HCEC 1CT (cell line): ENCODE results near the gene ATAD3C.
"Not testable (repeated sequence)": the region's sequence is repeated elsewhere in the genome, so short reads cannot be mapped to it uniquely, and the experiment has no call there.

Experiments
- DNase-seq: peaks from one replicate; pipeline ENCODE4 v3.0.0-alpha.2; 2017

The ATAD3C gene

DNA sequence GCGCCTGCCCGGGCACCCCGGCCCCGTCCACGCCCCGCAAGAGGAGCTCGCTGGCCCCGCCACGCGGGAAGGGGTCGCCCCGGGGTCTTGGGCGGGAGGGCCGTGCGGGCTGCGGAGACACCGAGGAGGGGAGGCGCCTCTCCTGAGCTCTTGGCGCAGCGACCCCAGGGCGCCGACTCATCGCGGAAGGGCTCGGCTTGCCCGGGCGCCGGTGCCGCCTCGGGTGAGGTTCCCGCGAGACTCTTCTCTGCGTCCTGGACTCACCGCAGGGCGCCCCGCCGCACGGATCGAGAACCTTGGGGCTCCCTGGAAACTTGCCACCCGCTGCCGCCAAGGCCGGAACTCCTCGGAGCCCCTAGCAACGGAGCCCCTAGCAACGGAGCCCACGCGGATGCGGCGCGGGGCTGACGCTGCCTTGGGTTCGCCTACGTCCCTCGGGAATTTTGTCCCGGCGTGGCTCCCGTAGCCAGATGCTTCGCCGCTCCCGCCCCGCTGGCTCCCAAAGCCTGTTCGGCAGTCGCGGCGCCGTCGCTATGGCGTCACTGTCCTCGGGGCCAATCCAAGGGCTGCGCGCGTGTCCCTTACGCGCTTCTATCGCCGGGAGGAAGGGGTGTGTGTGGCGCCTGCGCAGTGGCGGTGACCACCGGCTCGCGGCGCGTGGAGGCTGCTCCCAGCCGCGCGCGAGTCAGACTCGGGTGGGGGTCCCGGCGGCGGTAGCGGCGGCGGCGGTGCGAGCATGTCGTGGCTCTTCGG, 62.2 kb downstream of the ATAD3C start, which contains the start of gene ATAD3A:
Gene ATAD3A (plus strand): TSS at position 630 of the 753 bp plus-strand sequence. CDS start 107 bp downstream, at position 737.
- DNase-seq: peak; percentile 97

DNA sequence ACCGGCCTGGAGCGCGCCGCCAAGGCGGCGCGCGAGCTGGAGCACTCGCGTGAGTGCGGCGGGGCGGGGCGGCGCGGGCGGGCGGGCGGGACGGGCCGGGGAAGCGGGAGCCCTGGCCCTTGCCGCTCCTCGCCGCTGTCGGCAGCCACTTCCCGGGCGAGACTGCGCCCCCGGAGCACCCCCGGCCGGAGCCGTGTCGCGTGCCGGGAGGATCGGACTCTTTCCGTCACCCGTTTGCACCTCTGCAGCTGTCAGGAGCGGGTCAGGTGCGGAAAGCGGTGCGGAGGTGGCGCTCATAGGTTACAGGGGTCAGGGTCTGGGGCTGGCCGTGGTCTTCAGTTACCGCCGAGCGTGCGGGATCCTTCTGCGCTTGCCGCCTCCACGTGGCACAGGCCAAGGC, 62.9 kb downstream of the ATAD3C start:
- not testable (repeated sequence) for DNase-seq

DNA sequence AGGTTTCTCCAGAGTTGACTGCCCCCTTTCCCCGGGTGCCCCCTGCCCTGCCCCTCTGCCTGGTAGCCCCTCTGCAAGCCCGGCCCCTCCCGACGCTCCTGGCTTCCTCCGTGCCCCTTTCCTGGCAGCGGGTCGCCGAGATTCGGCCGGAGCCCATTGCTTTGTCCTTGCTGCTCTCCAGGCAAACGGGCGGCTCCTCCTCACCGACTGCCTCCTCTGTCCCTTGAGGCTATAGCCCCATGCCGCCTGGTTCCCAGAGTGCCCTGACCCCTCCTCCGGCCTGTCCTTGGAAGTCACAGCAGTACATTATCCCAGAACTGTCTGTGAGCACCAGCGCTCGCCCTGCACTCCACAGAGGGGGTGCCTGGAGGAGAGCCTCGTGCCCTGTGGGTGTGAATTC, 64.2 kb downstream of the ATAD3C start:
- DNase-seq: not testable (repeated sequence)

DNA sequence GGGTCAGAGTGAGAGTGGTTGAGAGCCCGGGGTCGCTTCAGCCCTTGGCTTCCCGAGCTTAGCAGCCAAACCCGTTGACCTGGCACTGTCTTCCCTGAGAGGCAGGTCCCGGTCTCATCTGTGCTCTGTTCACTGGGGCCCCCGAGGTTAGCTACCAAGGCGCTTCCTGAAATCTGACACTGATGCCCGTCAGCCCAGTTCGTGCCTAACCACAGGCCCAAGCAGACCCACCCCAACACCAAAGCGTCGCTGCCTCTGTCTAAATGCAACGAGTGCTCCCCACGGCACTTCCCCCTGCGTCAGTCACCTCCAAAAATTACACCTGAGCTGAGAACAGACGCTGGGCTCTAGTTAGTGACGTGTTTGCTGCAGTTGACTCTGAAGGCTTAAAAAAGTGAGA, 64.9 kb downstream of the ATAD3C start:
- not testable (repeated sequence) for DNase-seq

DNA sequence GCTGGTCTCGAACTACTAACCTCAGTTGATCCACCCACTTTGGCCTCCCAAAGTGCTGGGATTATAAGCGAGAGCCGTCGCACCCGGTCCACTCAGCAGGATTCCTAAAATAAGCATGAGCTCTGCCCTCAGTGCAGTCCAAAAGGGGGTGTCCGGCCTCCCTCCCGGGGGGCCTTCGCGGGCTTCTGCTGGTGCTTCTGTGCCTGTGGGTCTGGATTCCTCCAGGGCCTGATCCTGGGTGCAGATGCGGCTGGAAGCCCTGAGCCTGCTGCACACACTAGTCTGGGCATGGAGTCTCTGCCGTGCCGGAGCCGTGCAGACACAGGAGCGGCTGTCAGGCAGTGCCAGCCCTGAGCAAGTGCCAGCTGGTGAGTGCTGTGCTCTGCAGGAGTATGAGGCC, 67.4 kb downstream of the ATAD3C start:
- DNase-seq: not testable (repeated sequence)

DNA sequence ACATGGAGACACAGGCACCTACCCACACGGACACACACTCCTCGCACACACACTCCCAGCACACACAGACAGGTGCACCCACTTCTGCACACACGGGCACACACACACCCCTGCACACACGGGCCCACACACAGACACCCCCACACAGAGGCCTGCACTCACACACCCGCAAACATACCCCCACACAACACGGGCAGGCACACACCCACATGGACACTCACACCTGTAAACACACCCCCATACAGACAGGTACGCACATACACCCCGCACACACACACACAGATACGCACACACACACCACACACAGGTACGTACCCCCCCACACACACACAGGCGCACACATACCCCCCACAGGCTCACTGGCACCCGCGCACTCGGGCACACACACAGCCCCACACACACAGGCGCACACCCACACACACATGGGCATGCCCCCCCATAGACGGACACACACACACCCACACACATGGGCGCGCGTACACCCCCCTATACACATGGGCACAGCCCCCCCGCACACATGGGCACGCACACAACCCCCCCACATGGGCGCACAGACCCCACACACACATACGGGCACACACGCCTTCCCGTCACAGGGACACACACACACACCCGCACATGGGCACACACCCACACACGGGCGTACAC, 68.6 kb downstream of the ATAD3C start:
- DNase-seq: no peak

DNA sequence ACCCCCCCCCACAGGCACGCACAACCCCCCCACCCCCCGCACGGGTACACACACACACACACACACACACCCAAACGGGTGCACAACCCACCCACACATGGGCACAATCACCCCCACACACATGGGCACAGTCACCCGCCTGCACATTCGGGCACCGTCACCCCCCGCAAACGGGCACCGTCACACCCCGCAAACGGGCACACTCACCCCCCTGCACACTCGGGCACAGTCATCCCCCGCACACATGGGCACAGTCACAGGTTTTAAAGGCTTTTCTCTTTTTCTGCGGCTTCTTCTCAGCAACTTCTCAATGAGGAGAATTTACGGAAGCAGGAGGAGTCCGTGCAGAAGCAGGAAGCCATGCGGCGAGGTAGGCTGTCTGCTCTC, 69.1 kb downstream of the ATAD3C start:
- DNase-seq: not testable (repeated sequence)
